ENCODE results near the gene KYAT1.

Gene KYAT1

DNA sequence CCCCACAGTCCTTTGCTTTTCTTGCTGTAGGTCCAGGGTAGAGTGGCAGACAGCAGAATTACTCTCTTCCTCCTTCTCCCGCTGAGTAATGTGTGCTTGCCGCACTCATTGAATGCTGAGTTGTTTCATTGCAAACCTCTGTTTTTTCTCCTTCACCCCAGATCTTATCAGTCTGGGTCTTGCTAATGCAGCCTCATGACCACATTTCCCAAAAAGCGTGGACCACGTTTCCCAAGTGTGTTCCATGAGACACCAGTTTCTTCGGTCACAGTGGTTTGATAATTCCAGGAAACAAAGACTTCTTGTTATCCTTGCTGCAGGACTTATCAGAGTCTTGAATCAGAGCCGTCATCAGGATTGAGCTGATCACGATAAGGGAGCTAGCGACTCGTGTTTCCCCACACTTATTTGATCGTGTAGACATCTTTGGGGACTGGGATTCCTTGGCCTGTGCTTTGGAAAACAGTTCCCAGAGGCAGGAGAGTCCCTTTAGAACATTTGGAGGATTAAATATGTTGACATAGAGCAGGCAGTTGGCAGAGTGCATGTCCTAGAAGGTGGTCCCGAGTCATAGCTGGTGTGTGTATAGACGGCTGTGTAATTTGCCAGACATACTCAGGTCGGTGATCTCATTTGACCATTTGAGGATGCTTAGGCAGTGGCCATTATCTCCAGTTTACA lies 4.6 kb upstream of the KYAT1 start:
- H3K4me3 ChIP-seq (ENCODE audit: low read depth, low read length), result no peak overlapping the region
- H3K27ac ChIP-seq, result no peak overlapping the region
- no peaks in the 10 kb centered on the region for H3K27me3 ChIP-seq (ENCODE audit: insufficient read depth, low read depth, severe bottlenecking)
- DNase-seq, result no peak
- H3K9me3 ChIP-seq (ENCODE audit: severe bottlenecking), result no peaks in the 10 kb centered on the region
- TF ChIP-seq, protein P1, sequence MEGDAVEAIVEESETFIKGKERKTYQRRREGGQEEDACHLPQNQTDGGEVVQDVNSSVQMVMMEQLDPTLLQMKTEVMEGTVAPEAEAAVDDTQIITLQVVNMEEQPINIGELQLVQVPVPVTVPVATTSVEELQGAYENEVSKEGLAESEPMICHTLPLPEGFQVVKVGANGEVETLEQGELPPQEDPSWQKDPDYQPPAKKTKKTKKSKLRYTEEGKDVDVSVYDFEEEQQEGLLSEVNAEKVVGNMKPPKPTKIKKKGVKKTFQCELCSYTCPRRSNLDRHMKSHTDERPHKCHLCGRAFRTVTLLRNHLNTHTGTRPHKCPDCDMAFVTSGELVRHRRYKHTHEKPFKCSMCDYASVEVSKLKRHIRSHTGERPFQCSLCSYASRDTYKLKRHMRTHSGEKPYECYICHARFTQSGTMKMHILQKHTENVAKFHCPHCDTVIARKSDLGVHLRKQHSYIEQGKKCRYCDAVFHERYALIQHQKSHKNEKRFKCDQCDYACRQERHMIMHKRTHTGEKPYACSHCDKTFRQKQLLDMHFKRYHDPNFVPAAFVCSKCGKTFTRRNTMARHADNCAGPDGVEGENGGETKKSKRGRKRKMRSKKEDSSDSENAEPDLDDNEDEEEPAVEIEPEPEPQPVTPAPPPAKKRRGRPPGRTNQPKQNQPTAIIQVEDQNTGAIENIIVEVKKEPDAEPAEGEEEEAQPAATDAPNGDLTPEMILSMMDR (IDR thresholded peaks at IDR 0.05; ENCODE audit: low read depth, low read length), result no peak
- peaks cover 71% of the 10 kb centered on the region for H3K36me3 ChIP-seq

DNA sequence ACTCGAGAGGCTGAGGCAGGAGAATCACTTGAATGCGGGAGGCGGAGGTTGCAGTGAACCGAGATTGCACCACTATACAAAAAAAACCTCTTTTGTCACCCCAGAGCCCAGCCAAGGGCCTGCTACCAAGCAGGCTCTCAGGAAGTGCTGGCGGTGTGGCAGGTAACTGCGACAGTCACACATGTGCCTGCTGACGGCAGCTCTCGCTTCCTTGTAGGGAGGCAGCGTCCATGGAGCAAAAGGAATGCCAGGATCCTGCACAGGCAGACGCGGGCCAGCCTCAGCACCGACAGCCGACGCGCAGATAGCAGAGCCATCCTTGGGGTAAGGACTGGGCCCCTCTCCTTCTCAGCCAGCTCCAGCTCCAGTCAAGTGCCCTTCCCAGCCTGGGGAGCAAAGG lies 4.0 kb upstream of the KYAT1 start:
- H3K4me3 ChIP-seq (ENCODE audit: low read depth, low read length), result no peak overlapping the region
- no peaks in the 10 kb centered on the region for H3K27me3 ChIP-seq (ENCODE audit: insufficient read depth, low read depth, severe bottlenecking)
- TF ChIP-seq, protein P1 (IDR thresholded peaks at IDR 0.05; ENCODE audit: low read depth, low read length), result no peak
- H3K36me3 ChIP-seq, result peaks cover 66% of the 10 kb centered on the region
- no peak for DNase-seq
- H3K9me3 ChIP-seq (ENCODE audit: severe bottlenecking), result no peaks in the 10 kb centered on the region
- no peak overlapping the region for H3K27ac ChIP-seq

DNA sequence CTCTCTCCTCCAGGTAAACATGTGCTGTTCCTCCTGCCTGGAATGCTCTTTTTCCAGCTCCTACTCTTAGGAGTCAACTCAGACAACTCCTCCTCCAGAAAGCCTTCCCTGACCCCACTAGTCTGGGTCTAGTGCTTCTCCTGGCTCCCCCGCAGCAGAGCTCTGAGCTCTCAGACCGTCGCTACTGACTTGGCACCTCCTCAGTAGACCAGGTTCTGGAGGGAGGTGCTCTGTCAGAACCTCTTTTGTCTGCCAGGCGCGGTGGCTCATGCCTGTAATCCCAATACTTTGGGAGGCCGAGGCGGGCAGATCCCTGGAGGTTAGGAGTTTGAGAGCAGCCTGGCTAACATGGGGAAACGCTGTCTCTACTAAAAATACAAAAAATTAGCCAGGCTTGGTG lies 3.6 kb upstream of the KYAT1 start:
- Histone ChIP-seq H3K4me3 (ENCODE audit: low read depth, low read length) (no peak overlapping the region), H3K27me3 (ENCODE audit: insufficient read depth, low read depth, severe bottlenecking) (no peaks in the 10 kb centered on the region), H3K9me3 (ENCODE audit: severe bottlenecking) (no peaks in the 10 kb centered on the region), H3K36me3 (peaks cover 63% of the 10 kb centered on the region), H3K27ac (no peak overlapping the region)
- no peak for DNase-seq
- TF ChIP-seq, protein P1 (IDR thresholded peaks at IDR 0.05; ENCODE audit: low read depth, low read length), result no peak

DNA sequence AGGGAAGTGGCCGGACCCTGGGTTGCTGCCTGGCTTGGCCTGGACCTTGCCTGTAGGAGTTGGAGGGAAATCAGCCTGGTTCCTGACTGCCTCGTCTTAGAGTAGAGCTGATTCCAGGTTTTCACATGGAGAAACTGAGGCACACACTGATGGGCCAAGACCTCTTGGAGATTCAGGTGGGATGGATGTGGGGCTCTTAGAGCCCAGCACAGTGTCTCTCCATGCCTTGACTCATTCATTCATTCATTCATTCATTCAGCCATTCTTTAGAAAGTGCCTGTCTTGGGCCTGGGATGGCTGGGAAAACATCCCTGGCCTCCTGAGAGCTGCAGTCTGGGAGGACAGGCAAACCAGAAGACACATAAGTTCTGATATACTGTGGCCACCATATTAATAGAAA lies 2.4 kb upstream of the KYAT1 start:
- Histone ChIP-seq H3K9me3 (ENCODE audit: severe bottlenecking) (no peaks in the 10 kb centered on the region), H3K27ac (no peak overlapping the region), H3K4me3 (ENCODE audit: low read depth, low read length) (no peak overlapping the region), H3K27me3 (ENCODE audit: insufficient read depth, low read depth, severe bottlenecking) (no peaks in the 10 kb centered on the region), H3K36me3 (peaks cover 52% of the 10 kb centered on the region)
- no peak for DNase-seq
- TF ChIP-seq, protein P1 (IDR thresholded peaks at IDR 0.05; ENCODE audit: low read depth, low read length), result no peak

DNA sequence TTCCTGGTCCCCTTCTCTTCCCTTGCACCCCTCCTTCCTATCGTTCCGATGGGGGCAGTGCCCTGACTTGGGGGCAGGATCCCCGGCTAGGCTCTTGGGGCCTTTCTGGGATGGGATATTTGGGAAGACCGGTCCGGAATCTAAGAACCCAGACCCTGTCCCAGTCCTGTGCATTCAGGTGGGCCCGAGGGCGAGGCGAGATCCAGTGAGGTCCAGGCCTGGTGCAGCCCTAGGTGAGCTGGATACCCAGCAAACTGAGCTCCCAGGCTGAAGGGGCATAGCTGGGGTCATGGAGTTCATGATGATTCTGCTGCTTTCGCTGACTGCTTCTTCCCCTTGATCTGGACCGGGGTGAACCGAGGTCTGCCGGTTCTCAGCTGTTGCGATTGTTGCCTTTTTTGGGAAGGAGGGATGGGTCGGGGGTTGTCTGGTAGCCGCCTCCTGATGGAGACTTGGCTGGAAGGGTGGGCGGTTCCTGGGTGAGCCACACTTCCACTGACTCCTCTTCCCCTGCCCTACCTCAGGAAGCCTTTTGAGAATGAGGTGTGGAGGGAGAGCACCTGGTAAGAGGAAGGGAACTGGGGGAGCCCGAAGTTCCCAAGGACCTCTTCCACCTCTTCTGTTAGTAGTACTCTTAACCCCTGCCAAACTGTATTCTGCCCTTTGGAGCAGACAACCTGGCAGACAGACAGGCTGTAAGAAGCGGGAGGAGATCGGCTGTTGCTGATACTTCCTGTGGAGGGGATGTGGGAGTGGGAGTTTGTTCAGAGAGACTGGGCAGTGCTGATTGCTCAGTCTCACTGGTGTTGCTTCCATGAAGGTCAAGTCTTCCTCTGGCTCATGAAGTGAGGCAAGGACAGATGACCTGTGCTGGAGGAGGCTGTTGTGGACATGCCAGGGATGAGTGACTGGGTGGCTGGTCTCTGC lies 1.2 kb upstream of the KYAT1 start:
- Histone ChIP-seq H3K9me3 (ENCODE audit: severe bottlenecking) (no peaks in the 10 kb centered on the region), H3K4me3 (ENCODE audit: low read depth, low read length) (peak overlapping the region; percentile 86), H3K36me3 (peaks cover 40% of the 10 kb centered on the region), H3K27ac (peak overlapping the region; percentile 90), H3K27me3 (ENCODE audit: insufficient read depth, low read depth, severe bottlenecking) (no peaks in the 10 kb centered on the region)
- DNase-seq, result no peak
- TF ChIP-seq, protein P1 (IDR thresholded peaks at IDR 0.05; ENCODE audit: low read depth, low read length), result no peak

All from WERI-Rb-1 (cell line).